HG03175 (cell line): ENCODE measurements around the gene SAC3D1.
"Not testable (repeated sequence)": the region's sequence is repeated elsewhere in the genome, so short reads cannot be mapped to it uniquely, and the experiment has no call there.

Experiments used
- ATAC-seq: cut with Tn5 transposase; IDR thresholded peaks from one replicate; pipeline ENCODE4 v1.9.1; 2021; ENCODE audit warnings: mild to moderate bottlenecking, moderate library complexity; ENCODE audit not compliant: unreplicated experiment

Gene SAC3D1

GRCh38 chr11:65023502-65023901 is 17.5 kb upstream of the SAC3D1 start:
- ATAC-seq = not testable (repeated sequence)

- ATAC-seq = no peak
Observed at GRCh38 chr11:65026810-65027209, 14.2 kb upstream of the SAC3D1 start.

- ATAC-seq = peak; percentile 87
Observed at GRCh38 chr11:65027213-65028067, 13.6 kb upstream of the SAC3D1 start, which contains the start of gene SNX15. Gene SNX15, plus strand, starts transcription at chr11:65027439. Its CDS starts 99 bp downstream, at chr11:65027538.

- no peak for ATAC-seq
Observed at GRCh38 chr11:65032216-65032615, 8.8 kb upstream of the SAC3D1 start.

GRCh38 chr11:65034423-65034822 is 6.6 kb upstream of the SAC3D1 start:
- ATAC-seq = no peak

- ATAC-seq = no peak
Observed at GRCh38 chr11:65035579-65035978, 5.4 kb upstream of the SAC3D1 start.

GRCh38 chr11:65036931-65037330 is 4.1 kb upstream of the SAC3D1 start:
- ATAC-seq = no peak

GRCh38 chr11:65040520-65040846 is 527 bp upstream of the SAC3D1 start:
- no peak for ATAC-seq

- ATAC-seq = no peak
Observed at GRCh38 chr11:65042891-65043290, 1.9 kb downstream of the SAC3D1 start.

- no peak for ATAC-seq
Observed at GRCh38 chr11:65043881-65044501, 3.0 kb downstream of the SAC3D1 start.

GRCh38 chr11:65045061-65045460 is 4.1 kb downstream of the SAC3D1 start:
- no peak for ATAC-seq

GRCh38 chr11:65045728-65046127 is 4.7 kb downstream of the SAC3D1 start:
- no peak for ATAC-seq

GRCh38 chr11:65047581-65048422 is 6.8 kb downstream of the SAC3D1 start:
- no peak for ATAC-seq

GRCh38 chr11:65051398-65051858 is 10.4 kb downstream of the SAC3D1 start:
- no peak for ATAC-seq

- no peak for ATAC-seq
Observed at GRCh38 chr11:65053827-65054508, 13.0 kb downstream of the SAC3D1 start.

- ATAC-seq = no peak
Observed at GRCh38 chr11:65055538-65055937, 14.5 kb downstream of the SAC3D1 start.

GRCh38 chr11:65056999-65057398 is 16.0 kb downstream of the SAC3D1 start:
- no peak for ATAC-seq

- no peak for ATAC-seq
Observed at GRCh38 chr11:65057526-65057925, 16.5 kb downstream of the SAC3D1 start.

- ATAC-seq = no peak
Observed at GRCh38 chr11:65058012-65058411, 17.0 kb downstream of the SAC3D1 start.

- ATAC-seq = no peak
Observed at GRCh38 chr11:65058419-65059054, 17.5 kb downstream of the SAC3D1 start, which contains the start of gene NAALADL1. Gene NAALADL1, minus strand, starts transcription at chr11:65058553. Its CDS starts 32 bp downstream, at chr11:65058521.
